Esophagus muscularis mucosa (tissue), 4 donors: ENCODE results near the gene TMED8. TPM values are rescaled to one million over a fixed set of nuclear protein-coding genes. Genes with fewer than 3 reads are reported as not detected.

ENCODE experiments used
- DNase-seq: peaks from one replicate; pipeline ENCODE4 v3.0.0-alpha.2; 2017; ENCODE audit errors: extremely low spot score
- H3K27ac ChIP-seq, 4 donors: fragments of 200-600 bp; sonication (generic); replicated peaks in 1 of 4; 1 replicate in 3 of 4; 2 replicates in 1 of 4; pipeline ENCODE4 v1.5.1; 2016 to 2019; ENCODE audit warnings: mild to moderate bottlenecking in 1 of 4
- H3K27me3 ChIP-seq, 4 donors: fragments of 200-600 bp; sonication (generic); one replicate each; pipeline versions ENCODE4 v1.5.1 to v1.6.0; 2016 to 2019
- H3K36me3 ChIP-seq, 4 donors: fragments of 200-600 bp; sonication (generic); one replicate each; pipeline ENCODE4 v1.5.1; 2016 to 2019
- H3K4me1 ChIP-seq, 4 donors: fragments of 200-600 bp; sonication (generic); one replicate each; pipeline ENCODE4 v1.5.1; 2016 to 2019
- H3K4me3 ChIP-seq, 4 donors: fragments of 200-600 bp; sonication (generic); 1 replicate in 2 of 4; 2 replicates in 2 of 4; pipeline ENCODE4 v1.5.1; 2016 to 2019; ENCODE audit warnings: mild to moderate bottlenecking in 4 of 4, moderate library complexity in 1 of 4
- H3K9me3 ChIP-seq, 4 donors: fragments of 200-600 bp; sonication (generic); 1 replicate in 3 of 4; 2 replicates in 1 of 4; pipeline ENCODE4 v1.5.1; 2016 to 2019
- CTCF ChIP-seq, 3 experiments: fragments of 200-600 bp in 2 of 3; fragments of 450-650 bp in 1 of 3; sonication (generic) in 2 of 3; IDR thresholded peaks; one replicate each; pipeline ENCODE4 v1.5.1; 2017 to 2019; ENCODE audit warnings: antibody characterized with exemption in 3 of 3, mild to moderate bottlenecking in 2 of 3, moderate library complexity in 1 of 3
- EP300 ChIP-seq: sonication (generic); formaldehyde crosslinking; IDR thresholded peaks from one replicate; pipeline ENCODE4 v1.6.1; 2017; ENCODE audit warnings: antibody characterized with exemption
- POLR2A ChIP-seq: fragments of 450-650 bp; IDR thresholded peaks from one replicate; pipeline ENCODE4 v1.6.1; 2017; ENCODE audit warnings: antibody characterized with exemption, moderate library complexity, mild to moderate bottlenecking, low read depth
- POLR2AphosphoS5 ChIP-seq, 2 donors: sonication (generic); formaldehyde crosslinking; IDR thresholded peaks; one replicate each; pipeline ENCODE4 v1.6.1; 2017; ENCODE audit warnings: antibody characterized with exemption in 2 of 2
- WGBS: methylation state at CpG from one replicate; pipeline ENCODE4 v1.1.5; 2018; 5-methylcytosine and 5-hydroxymethylcytosine counted together
- intact Hi-C: fragments of 100-400 bp; cut with DNase I; formaldehyde crosslinking; loops from one replicate; pipeline ENCODE4 v1.15.1; 2023
- total RNA-seq, 4 donors: library from RNA; depleted of rRNA; stranded (reverse); fragments of >200 nt; gene quantifications; one replicate each; pipeline versions ENCODE4 v1.1.0 to v1.2.1, GENCODE V29; 2016

Gene TMED8
- total RNA-seq, 4 donors from 2014 or later, result 15.2 to 21.8 (median 16.7) TPM

GRCh38 chr14:77310026-77310425 lies 66.9 kb downstream of the TMED8 start:
- no peak for TF ChIP-seq POLR2AphosphoS5 (IDR thresholded peaks at IDR 0.05)
- TF ChIP-seq EP300, result no peak
- TF ChIP-seq POLR2A, result no peak
- no peak for TF ChIP-seq CTCF (IDR thresholded peaks at IDR 0.05)
- intact Hi-C loops, result no loop called here
- no peak overlapping the region for H3K4me3 ChIP-seq
- H3K27ac ChIP-seq, result no peak overlapping the region
- H3K27me3 ChIP-seq, result no peaks in the 10 kb centered on the region
- DNase-seq, result no peak
- WGBS, result 80% methylated on average over 4 of the region's 4 CpGs
- H3K9me3 ChIP-seq, result no peaks in the 10 kb centered on the region
- H3K36me3 ChIP-seq, result peaks cover 0 to 18% (median 15%) of the 10 kb centered on the region in 4 donors
- peaks cover 9 to 40% (median 31%) of the 10 kb centered on the region in 4 donors for H3K4me1 ChIP-seq

GRCh38 chr14:77309131-77309530 lies 67.8 kb downstream of the TMED8 start:
- intact Hi-C loops, result no loop called here
- Histone ChIP-seq H3K4me1 (peaks cover 9 to 35% (median 26%) of the 10 kb centered on the region in 4 donors), H3K4me3 (no peak overlapping the region), H3K27ac (no peak overlapping the region), H3K36me3 (peaks cover 0 to 27% (median 20%) of the 10 kb centered on the region in 4 donors), H3K9me3 (no peaks in the 10 kb centered on the region), H3K27me3 (no peaks in the 10 kb centered on the region)
- TF ChIP-seq POLR2AphosphoS5 (IDR thresholded peaks at IDR 0.05) (no peak), CTCF (IDR thresholded peaks at IDR 0.05) (no peak)
- DNase-seq, result no peak
- 69% methylated on average over 4 of the region's 4 CpGs for WGBS

- Histone ChIP-seq H3K9me3 (no peaks in the 10 kb centered on the region), H3K36me3 (peaks cover 7 to 47% (median 38%) of the 10 kb centered on the region in 4 donors), H3K27ac (peak overlapping the region; percentile 8 to 62 (median 26)), H3K27me3 (no peaks in the 10 kb centered on the region), H3K4me3 (no peak overlapping the region), H3K4me1 (peaks cover 3 to 31% (median 19%) of the 10 kb centered on the region in 4 donors)
- no peak for TF ChIP-seq CTCF (IDR thresholded peaks at IDR 0.05)
- no peak for TF ChIP-seq POLR2AphosphoS5 (IDR thresholded peaks at IDR 0.05)
- TF ChIP-seq POLR2A, result no peak
- no peak for TF ChIP-seq EP300
- WGBS, result 31% methylated on average over 3 of the region's 3 CpGs
- DNase-seq, result no peak
- intact Hi-C loops, result no loop called here
Measured at GRCh38 chr14:77306851-77307496, 69.9 kb downstream of the TMED8 start.

GRCh38 chr14:77306416-77306815 lies 70.5 kb downstream of the TMED8 start:
- H3K4me3 ChIP-seq, result no peak overlapping the region
- TF ChIP-seq POLR2A (no peak), CTCF (IDR thresholded peaks at IDR 0.05) (no peak), POLR2AphosphoS5 (IDR thresholded peaks at IDR 0.05) (no peak), EP300 (no peak)
- H3K36me3 ChIP-seq, result peaks cover 7 to 50% (median 39%) of the 10 kb centered on the region in 4 donors
- no peak for DNase-seq
- H3K27ac ChIP-seq, result peak overlapping the region; percentile 12 to 62 (median 30)
- no peaks in the 10 kb centered on the region for H3K9me3 ChIP-seq
- WGBS, result 52% methylated on average over 3 of the region's 3 CpGs
- intact Hi-C loops, result no loop called here
- H3K27me3 ChIP-seq, result no peaks in the 10 kb centered on the region
- peaks cover 3 to 32% (median 20%) of the 10 kb centered on the region in 4 donors for H3K4me1 ChIP-seq

- intact Hi-C loops, result no loop called here
Measured at GRCh38 chr14:77305696-77306095, 71.2 kb downstream of the TMED8 start.

More at GRCh38 chr14:77305696-77306095, 71.2 kb downstream of the TMED8 start:
- no peaks in the 10 kb centered on the region for H3K9me3 ChIP-seq
- DNase-seq, result no peak
- H3K36me3 ChIP-seq, result peaks cover 7 to 48% (median 41%) of the 10 kb centered on the region in 4 donors
- no peak for TF ChIP-seq EP300
- no peak for TF ChIP-seq POLR2A
- no peak for TF ChIP-seq CTCF (IDR thresholded peaks at IDR 0.05)
- TF ChIP-seq POLR2AphosphoS5 (IDR thresholded peaks at IDR 0.05), result no peak
- no peak overlapping the region for H3K4me3 ChIP-seq
- H3K27me3 ChIP-seq, result no peaks in the 10 kb centered on the region
- peak overlapping the region in 1 of 4 donors; percentile 26 for H3K27ac ChIP-seq
- H3K4me1 ChIP-seq, result peaks cover 3 to 37% (median 22%) of the 10 kb centered on the region in 4 donors
- WGBS, result 86% methylated on average over 4 of the region's 4 CpGs
